Measurements from ENCODE around the gene COX11. TPM values are rescaled to one million over a fixed set of nuclear protein-coding genes. Genes with fewer than 3 reads are reported as not detected.

The COX11 gene
- total and polyA plus RNA-seq, 2 of the 13 experiments (the other 11 are each of a cell fraction or from before 2014, with no cell fraction given), result 103 to 203 TPM

DNA sequence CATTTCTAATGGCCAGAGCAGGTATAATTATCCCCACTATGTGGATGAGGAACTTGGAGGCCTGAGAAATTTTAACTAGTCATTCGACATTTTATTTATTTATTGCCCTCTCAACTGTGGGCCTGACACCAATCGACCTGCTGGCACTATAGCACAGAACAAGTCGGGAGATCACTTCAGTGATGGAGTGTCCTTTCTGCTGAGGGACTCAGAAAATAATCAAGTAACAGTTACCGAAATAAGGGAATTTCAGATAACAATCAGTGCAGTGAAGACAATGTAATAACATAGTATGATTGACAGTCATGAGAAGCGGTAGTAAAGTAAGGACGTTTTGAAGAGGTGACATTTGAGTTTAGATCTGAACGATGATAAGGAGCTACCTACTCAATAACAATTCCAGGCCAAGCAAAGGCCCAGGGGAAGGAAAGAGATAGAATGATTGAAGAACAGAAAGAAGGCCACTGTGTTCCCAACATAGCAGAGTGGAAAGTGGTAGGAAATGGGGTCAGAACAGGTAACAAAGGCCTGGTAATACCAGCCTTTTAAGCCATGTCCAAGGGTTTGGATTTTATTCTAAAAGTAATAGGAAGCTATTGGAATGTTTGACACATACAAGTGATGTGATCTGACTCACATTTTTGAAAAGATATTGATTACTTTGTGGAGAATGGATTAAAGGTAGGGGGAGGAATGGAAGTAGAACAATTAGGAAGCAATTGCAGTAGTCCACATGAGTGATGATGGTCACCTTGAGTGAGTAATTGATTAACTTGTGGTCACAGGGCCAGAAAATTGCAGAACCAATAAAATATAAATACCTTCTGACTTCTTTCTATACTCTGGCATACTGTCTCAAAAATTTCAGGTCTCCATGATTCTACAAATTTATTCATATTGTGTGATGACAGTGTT, 1.5 kb upstream of the COX11 start (continued):
- no peak for TF ChIP-seq MED13 (CRISPR knock-in tag; IDR thresholded peaks at IDR 0.05)
- no peak for TF ChIP-seq MXD3 (CRISPR knock-in tag; IDR thresholded peaks at IDR 0.05)
- no peak for TF ChIP-seq CSRNP1 (CRISPR knock-in tag; IDR thresholded peaks at IDR 0.05)
- TF ChIP-seq, protein P1, sequence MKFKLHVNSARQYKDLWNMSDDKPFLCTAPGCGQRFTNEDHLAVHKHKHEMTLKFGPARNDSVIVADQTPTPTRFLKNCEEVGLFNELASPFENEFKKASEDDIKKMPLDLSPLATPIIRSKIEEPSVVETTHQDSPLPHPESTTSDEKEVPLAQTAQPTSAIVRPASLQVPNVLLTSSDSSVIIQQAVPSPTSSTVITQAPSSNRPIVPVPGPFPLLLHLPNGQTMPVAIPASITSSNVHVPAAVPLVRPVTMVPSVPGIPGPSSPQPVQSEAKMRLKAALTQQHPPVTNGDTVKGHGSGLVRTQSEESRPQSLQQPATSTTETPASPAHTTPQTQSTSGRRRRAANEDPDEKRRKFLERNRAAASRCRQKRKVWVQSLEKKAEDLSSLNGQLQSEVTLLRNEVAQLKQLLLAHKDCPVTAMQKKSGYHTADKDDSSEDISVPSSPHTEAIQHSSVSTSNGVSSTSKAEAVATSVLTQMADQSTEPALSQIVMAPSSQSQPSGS (CRISPR knock-in tag; IDR thresholded peaks at IDR 0.05), result peak; percentile 41; the same call in 1 of the 2 replicates
- TF ChIP-seq, protein P2, sequence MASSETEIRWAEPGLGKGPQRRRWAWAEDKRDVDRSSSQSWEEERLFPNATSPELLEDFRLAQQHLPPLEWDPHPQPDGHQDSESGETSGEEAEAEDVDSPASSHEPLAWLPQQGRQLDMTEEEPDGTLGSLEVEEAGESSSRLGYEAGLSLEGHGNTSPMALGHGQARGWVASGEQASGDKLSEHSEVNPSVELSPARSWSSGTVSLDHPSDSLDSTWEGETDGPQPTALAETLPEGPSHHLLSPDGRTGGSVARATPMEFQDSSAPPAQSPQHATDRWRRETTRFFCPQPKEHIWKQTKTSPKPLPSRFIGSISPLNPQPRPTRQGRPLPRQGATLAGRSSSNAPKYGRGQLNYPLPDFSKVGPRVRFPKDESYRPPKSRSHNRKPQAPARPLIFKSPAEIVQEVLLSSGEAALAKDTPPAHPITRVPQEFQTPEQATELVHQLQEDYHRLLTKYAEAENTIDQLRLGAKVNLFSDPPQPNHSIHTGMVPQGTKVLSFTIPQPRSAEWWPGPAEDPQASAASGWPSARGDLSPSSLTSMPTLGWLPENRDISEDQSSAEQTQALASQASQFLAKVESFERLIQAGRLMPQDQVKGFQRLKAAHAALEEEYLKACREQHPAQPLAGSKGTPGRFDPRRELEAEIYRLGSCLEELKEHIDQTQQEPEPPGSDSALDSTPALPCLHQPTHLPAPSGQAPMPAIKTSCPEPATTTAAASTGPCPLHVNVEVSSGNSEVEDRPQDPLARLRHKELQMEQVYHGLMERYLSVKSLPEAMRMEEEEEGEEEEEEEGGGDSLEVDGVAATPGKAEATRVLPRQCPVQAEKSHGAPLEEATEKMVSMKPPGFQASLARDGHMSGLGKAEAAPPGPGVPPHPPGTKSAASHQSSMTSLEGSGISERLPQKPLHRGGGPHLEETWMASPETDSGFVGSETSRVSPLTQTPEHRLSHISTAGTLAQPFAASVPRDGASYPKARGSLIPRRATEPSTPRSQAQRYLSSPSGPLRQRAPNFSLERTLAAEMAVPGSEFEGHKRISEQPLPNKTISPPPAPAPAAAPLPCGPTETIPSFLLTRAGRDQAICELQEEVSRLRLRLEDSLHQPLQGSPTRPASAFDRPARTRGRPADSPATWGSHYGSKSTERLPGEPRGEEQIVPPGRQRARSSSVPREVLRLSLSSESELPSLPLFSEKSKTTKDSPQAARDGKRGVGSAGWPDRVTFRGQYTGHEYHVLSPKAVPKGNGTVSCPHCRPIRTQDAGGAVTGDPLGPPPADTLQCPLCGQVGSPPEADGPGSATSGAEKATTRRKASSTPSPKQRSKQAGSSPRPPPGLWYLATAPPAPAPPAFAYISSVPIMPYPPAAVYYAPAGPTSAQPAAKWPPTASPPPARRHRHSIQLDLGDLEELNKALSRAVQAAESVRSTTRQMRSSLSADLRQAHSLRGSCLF (CRISPR knock-in tag; IDR thresholded peaks at IDR 0.05; ENCODE audit: borderline replicate concordance), result no peak
- TF ChIP-seq ZNF878 (CRISPR knock-in tag; IDR thresholded peaks at IDR 0.05), result peak; percentile 51; the same call in 1 of the 2 replicates
- TF ChIP-seq, protein P3, sequence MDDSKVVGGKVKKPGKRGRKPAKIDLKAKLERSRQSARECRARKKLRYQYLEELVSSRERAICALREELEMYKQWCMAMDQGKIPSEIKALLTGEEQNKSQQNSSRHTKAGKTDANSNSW (CRISPR knock-in tag; IDR thresholded peaks at IDR 0.05; ENCODE audit: borderline replicate concordance), result no peak
- no peak for TF ChIP-seq SRSF9 (IDR thresholded peaks at IDR 0.05; ENCODE audit: borderline replicate concordance, insufficient read depth, low read depth, low read length, poor library complexity, severe bottlenecking)
- TF ChIP-seq ZNF709 (CRISPR knock-in tag; IDR thresholded peaks at IDR 0.05), result 0 out of 2 replicates have a peak, but pooled peaks have one; percentile 35
- no peak for TF ChIP-seq TRIM24 (CRISPR knock-in tag; IDR thresholded peaks at IDR 0.05)
- TF ChIP-seq, protein P4, sequence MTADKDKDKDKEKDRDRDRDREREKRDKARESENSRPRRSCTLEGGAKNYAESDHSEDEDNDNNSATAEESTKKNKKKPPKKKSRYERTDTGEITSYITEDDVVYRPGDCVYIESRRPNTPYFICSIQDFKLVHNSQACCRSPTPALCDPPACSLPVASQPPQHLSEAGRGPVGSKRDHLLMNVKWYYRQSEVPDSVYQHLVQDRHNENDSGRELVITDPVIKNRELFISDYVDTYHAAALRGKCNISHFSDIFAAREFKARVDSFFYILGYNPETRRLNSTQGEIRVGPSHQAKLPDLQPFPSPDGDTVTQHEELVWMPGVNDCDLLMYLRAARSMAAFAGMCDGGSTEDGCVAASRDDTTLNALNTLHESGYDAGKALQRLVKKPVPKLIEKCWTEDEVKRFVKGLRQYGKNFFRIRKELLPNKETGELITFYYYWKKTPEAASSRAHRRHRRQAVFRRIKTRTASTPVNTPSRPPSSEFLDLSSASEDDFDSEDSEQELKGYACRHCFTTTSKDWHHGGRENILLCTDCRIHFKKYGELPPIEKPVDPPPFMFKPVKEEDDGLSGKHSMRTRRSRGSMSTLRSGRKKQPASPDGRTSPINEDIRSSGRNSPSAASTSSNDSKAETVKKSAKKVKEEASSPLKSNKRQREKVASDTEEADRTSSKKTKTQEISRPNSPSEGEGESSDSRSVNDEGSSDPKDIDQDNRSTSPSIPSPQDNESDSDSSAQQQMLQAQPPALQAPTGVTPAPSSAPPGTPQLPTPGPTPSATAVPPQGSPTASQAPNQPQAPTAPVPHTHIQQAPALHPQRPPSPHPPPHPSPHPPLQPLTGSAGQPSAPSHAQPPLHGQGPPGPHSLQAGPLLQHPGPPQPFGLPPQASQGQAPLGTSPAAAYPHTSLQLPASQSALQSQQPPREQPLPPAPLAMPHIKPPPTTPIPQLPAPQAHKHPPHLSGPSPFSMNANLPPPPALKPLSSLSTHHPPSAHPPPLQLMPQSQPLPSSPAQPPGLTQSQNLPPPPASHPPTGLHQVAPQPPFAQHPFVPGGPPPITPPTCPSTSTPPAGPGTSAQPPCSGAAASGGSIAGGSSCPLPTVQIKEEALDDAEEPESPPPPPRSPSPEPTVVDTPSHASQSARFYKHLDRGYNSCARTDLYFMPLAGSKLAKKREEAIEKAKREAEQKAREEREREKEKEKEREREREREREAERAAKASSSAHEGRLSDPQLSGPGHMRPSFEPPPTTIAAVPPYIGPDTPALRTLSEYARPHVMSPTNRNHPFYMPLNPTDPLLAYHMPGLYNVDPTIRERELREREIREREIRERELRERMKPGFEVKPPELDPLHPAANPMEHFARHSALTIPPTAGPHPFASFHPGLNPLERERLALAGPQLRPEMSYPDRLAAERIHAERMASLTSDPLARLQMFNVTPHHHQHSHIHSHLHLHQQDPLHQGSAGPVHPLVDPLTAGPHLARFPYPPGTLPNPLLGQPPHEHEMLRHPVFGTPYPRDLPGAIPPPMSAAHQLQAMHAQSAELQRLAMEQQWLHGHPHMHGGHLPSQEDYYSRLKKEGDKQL (CRISPR knock-in tag; IDR thresholded peaks at IDR 0.05; ENCODE audit: low read depth), result no peak
- no peak for TF ChIP-seq HIVEP1 (CRISPR knock-in tag; IDR thresholded peaks at IDR 0.05)
- no peak for TF ChIP-seq FOXM1 (CRISPR knock-in tag; IDR thresholded peaks at IDR 0.05)
